Neural cell (in vitro differentiated cells): ENCODE measurements around the gene C11orf21. TPM values are rescaled to one million over a fixed set of nuclear protein-coding genes. Genes with fewer than 3 reads are reported as not detected.

ENCODE experiments used
- H2AFZ ChIP-seq: fragments of 200-600, 300-800 bp; sonication (generic), shearing (Covaris generic); 2 replicates; pipeline ENCODE4 v1.6.0; 2014; ENCODE audit warnings: low read depth, mild to moderate bottlenecking, antibody characterized with exemption, low read length, moderate library complexity
- H3F3A ChIP-seq: fragments of 200-600 bp; shearing (Covaris generic); 2 replicates; pipeline ENCODE4 v1.6.1; 2016; ENCODE audit warnings: mild to moderate bottlenecking, moderate library complexity, mixed read lengths, antibody characterized with exemption, low read length; ENCODE audit not compliant: insufficient read depth, poor library complexity, severe bottlenecking
- H3K27ac ChIP-seq: fragments of 200-600, 300-800 bp; sonication (generic), shearing (Covaris generic); 2 replicates; pipeline ENCODE4 v1.5.1; 2014; ENCODE audit warnings: mild to moderate bottlenecking, low read length, moderate library complexity
- H3K27me3 ChIP-seq: fragments of 300-800, 200-600 bp; sonication (generic), shearing (Covaris generic); 2 replicates; pipeline ENCODE4 v1.6.0; 2014; ENCODE audit warnings: mild to moderate bottlenecking, low read depth, low read length, moderate library complexity; ENCODE audit not compliant: insufficient read depth
- H3K36me3 ChIP-seq: fragments of 300-800, 200-600 bp; sonication (generic), shearing (Covaris generic); 2 replicates; pipeline ENCODE4 v1.5.1; 2014; ENCODE audit warnings: mild to moderate bottlenecking, antibody characterized with exemption, low read length, moderate library complexity; ENCODE audit not compliant: insufficient read depth
- H3K4me2 ChIP-seq: fragments of 300-800, 200-600 bp; sonication (generic), shearing (Covaris generic); 2 replicates; pipeline ENCODE4 v1.6.0; 2014; ENCODE audit warnings: mild to moderate bottlenecking, low read length
- H3K4me3 ChIP-seq: fragments of 300-800, 200-600 bp; sonication (generic), shearing (Covaris generic); 2 replicates; pipeline ENCODE4 v1.5.1; 2014; ENCODE audit warnings: mild to moderate bottlenecking, low read length, moderate library complexity
- H3K79me2 ChIP-seq: fragments of 200-600 bp; shearing (Covaris generic); replicated peaks from 2 replicates; pipeline ENCODE4 v1.6.0; 2014; ENCODE audit warnings: mild to moderate bottlenecking, low read length, moderate library complexity; ENCODE audit not compliant: insufficient read depth
- H3K9ac ChIP-seq: fragments of 300-800, 200-600 bp; sonication (generic), shearing (Covaris generic); 2 replicates; pipeline ENCODE4 v1.6.1; 2016; ENCODE audit warnings: mild to moderate bottlenecking, low read length, mixed read lengths
- H3K9me2 ChIP-seq: fragments of 200-600 bp; shearing (Covaris generic); 2 replicates; pipeline ENCODE4 v1.6.1; 2016; ENCODE audit warnings: mild to moderate bottlenecking, low read length, mixed read lengths; ENCODE audit not compliant: insufficient read depth
- H3K9me3 ChIP-seq: fragments of 200-600, 300-800 bp; sonication (generic), shearing (Covaris generic); 2 replicates; pipeline ENCODE4 v1.6.1; 2016; ENCODE audit warnings: mild to moderate bottlenecking, mixed run types, low read length, moderate library complexity, mixed read lengths
- H4K20me1 ChIP-seq: fragments of 200-600 bp; shearing (Covaris generic); 2 replicates; pipeline ENCODE4 v1.6.1; 2016; ENCODE audit warnings: mild to moderate bottlenecking, mixed run types; ENCODE audit not compliant: insufficient read depth
- EP300 ChIP-seq: fragments of 450-650 bp; conservative IDR thresholded peaks from 2 replicates; pipeline ENCODE4 v1.6.1; 2014; ENCODE audit warnings: antibody characterized with exemption, mild to moderate bottlenecking, moderate library complexity; ENCODE audit not compliant: poor library complexity, severe bottlenecking
- EZH2 ChIP-seq: fragments of 200-600, 300-800 bp; shearing (Covaris generic), sonication (generic); IDR thresholded peaks from 2 replicates; pipeline ENCODE4 v1.6.1; 2014; ENCODE audit warnings: antibody characterized with exemption, low read length, borderline replicate concordance, mild to moderate bottlenecking; ENCODE audit not compliant: insufficient read depth, poor library complexity, severe bottlenecking
- MXI1 ChIP-seq: fragments of 450-650 bp; conservative IDR thresholded peaks from 2 replicates; pipeline ENCODE4 v1.6.1; 2014; ENCODE audit warnings: antibody characterized with exemption, mild to moderate bottlenecking; ENCODE audit not compliant: poor library complexity, severe bottlenecking
- POLR2AphosphoS5 ChIP-seq: IDR thresholded peaks from 2 replicates; pipeline ENCODE4 v1.6.1; 2012
- RAD21 ChIP-seq: fragments of 450-650 bp; conservative IDR thresholded peaks from 2 replicates; pipeline ENCODE4 v1.6.1; 2014; ENCODE audit warnings: antibody characterized with exemption, mild to moderate bottlenecking, moderate library complexity
- REST ChIP-seq: IDR thresholded peaks from 2 replicates; pipeline ENCODE4 v1.6.1; 2012; ENCODE audit warnings: borderline replicate concordance
- SMC3 ChIP-seq: fragments of 450-650 bp; conservative IDR thresholded peaks from 2 replicates; pipeline ENCODE4 v1.6.1; 2014; ENCODE audit warnings: antibody characterized with exemption, mild to moderate bottlenecking, moderate library complexity; ENCODE audit not compliant: poor library complexity
- TAF1 ChIP-seq: IDR thresholded peaks from 2 replicates; pipeline ENCODE4 v1.6.1; 2012; ENCODE audit warnings: low read depth
- polyA plus RNA-seq: library from polyadenylated mRNA; depleted of rRNA; stranded (reverse); fragments of >200 nt; gene quantifications from 2 replicates; pipeline ENCODE4 v1.2.3, GENCODE V29; 2014
- TF ChIP-seq, protein P1 (sequence below): fragments of 450-650 bp; IDR thresholded peaks from 2 replicates; pipeline ENCODE4 v1.5.1; 2014; ENCODE audit warnings: antibody characterized with exemption, mild to moderate bottlenecking, moderate library complexity; ENCODE audit not compliant: poor library complexity, severe bottlenecking

C11orf21 gene
- polyA plus RNA-seq, 1 donor from 2014 or later = not detected

- TF ChIP-seq MXI1 (no peak), EZH2 (no peak), POLR2AphosphoS5 (no peak), EP300 (no peak), REST (no peak), SMC3 (no peak)
- TF ChIP-seq, protein P1, sequence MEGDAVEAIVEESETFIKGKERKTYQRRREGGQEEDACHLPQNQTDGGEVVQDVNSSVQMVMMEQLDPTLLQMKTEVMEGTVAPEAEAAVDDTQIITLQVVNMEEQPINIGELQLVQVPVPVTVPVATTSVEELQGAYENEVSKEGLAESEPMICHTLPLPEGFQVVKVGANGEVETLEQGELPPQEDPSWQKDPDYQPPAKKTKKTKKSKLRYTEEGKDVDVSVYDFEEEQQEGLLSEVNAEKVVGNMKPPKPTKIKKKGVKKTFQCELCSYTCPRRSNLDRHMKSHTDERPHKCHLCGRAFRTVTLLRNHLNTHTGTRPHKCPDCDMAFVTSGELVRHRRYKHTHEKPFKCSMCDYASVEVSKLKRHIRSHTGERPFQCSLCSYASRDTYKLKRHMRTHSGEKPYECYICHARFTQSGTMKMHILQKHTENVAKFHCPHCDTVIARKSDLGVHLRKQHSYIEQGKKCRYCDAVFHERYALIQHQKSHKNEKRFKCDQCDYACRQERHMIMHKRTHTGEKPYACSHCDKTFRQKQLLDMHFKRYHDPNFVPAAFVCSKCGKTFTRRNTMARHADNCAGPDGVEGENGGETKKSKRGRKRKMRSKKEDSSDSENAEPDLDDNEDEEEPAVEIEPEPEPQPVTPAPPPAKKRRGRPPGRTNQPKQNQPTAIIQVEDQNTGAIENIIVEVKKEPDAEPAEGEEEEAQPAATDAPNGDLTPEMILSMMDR = no peak
- Histone ChIP-seq H3K9me2 (no peaks in the 10 kb centered on the region), H4K20me1 (no peaks in the 10 kb centered on the region), H3K79me2 (no peaks in the 10 kb centered on the region), H3K4me2 (no peak overlapping the region), H3K27ac (no peak overlapping the region), H3F3A (no peaks in the 10 kb centered on the region), H3K36me3 (no peaks in the 10 kb centered on the region), H3K4me3 (no peak overlapping the region), H3K27me3 (peaks cover 57% of the 10 kb centered on the region), H3K9ac (no peak overlapping the region), H3K9me3 (no peaks in the 10 kb centered on the region), H2AFZ (no peak overlapping the region)
These were observed 29.3 kb downstream of the C11orf21 start for GRCh38 chr11:2272228-2272945.

DNA sequence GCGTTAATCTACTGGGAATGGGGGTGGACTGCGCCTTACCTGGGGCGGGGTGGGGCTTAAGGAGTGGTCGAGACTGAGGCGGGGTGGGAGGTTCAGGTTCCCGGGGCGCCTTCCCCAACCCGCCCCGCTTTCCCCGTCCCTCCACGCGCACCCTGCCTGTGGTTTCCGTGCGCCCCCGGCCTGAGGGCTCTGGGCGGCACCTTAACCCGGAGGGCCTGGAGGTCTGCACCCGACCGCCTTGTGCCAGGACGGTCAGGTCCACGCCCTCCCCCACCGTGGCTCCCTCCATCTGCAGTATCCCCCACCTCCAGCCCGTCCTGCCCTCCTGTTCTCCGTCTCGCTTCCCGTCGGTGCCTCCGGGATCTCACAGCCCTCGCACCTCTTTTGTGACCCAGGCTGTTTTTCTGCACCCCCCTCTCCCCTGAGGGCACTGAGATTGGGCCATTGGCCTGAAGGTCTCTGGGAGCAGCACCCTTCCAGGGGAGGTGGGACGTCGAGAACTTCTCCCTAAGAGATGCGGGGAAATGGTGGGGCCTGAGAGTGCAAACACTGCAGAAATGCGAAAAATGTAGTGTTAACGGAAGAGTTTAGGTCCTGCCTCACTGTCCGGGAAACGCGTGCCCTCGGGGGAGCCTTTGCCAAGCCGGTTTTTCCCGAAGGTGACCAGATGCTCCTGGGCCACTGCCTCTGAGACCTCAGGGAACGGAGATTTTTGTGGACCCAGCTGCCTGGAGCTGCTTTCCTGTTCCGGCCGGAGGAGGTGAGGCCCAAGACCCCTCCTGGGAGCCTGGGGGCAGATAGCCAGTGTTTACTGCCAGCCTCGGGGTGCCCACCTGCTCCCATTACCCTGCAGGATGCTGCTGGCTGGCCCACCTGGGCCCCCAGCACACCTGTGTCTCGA, 30.1 kb downstream of the C11orf21 start:
- H3K4me2 ChIP-seq = no peak overlapping the region
- H3F3A ChIP-seq = no peaks in the 10 kb centered on the region
- no peak overlapping the region for H2AFZ ChIP-seq
- no peaks in the 10 kb centered on the region for H3K79me2 ChIP-seq
- H3K36me3 ChIP-seq = no peaks in the 10 kb centered on the region
- no peak for TF ChIP-seq REST
- no peak for TF ChIP-seq MXI1
- no peak for TF ChIP-seq EZH2
- TF ChIP-seq POLR2AphosphoS5 = no peak
- TF ChIP-seq, protein P1 = no peak
- no peak for TF ChIP-seq TAF1
- no peak for TF ChIP-seq EP300
- TF ChIP-seq RAD21 = no peak
- TF ChIP-seq SMC3 = no peak
- no peak overlapping the region for H3K9ac ChIP-seq
- no peaks in the 10 kb centered on the region for H3K9me2 ChIP-seq
- H3K27ac ChIP-seq = no peak overlapping the region
- peak overlapping the region; percentile 59 for H3K4me3 ChIP-seq
- H4K20me1 ChIP-seq = no peaks in the 10 kb centered on the region
- peaks cover 60% of the 10 kb centered on the region for H3K27me3 ChIP-seq
- H3K9me3 ChIP-seq = no peaks in the 10 kb centered on the region
